Measurements from ENCODE around the gene DECR2. TPM values are rescaled to one million over a fixed set of nuclear protein-coding genes. Genes with fewer than 3 reads are reported as not detected.

DECR2 gene
- total and polyA plus RNA-seq, 5 donors = 8.6 to 14.6 (median 14.3) TPM

DNA sequence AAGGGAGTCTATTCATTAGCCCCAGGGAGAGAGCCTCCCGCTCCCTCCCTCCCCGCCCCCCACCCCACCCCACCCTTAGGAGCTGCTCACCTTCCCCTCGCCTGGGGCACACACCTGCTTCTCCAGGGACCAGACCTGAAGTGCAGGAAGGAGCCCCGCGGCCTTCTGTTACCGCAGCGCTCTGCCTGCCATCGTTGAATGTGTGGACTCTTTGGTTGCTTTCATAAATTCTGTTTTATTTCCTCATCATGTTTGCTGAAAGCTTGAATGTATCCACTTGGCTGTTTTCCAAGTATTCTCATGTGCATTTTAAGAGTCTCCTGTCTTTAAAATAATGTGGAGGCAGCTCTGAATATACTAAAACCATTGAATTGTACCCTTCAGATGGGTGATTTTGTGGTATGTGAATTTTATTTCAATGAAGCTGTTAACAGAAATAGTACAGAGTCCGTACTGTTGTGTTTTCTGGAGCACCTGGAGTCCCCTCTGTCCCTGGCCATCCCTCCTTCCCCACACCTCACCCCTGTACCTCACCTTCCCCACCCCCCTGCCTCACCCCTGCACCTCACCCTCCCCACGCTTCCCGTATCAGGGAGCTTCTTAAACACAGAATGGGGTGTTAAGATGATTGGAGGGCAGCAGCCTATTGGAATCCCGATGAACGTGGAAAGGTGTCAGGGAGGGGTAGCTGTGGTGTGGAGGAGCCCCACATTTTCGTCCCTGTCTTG lies 49.3 kb downstream of the DECR2 start:
- intact Hi-C loops (cut with DNase I) = no loop called here
- no peak overlapping the region for H3K27ac ChIP-seq (ENCODE audit: low read length)
- H3K9me3 ChIP-seq (ENCODE audit: control insufficient read depth, low read length) = no peaks in the 10 kb centered on the region
- H3K4me3 ChIP-seq (ENCODE audit: low read length) = no peak overlapping the region
- no peaks in the 10 kb centered on the region for H3K4me1 ChIP-seq (ENCODE audit: control insufficient read depth, insufficient read depth, low read length)
- no peak for ATAC-seq
- DNase-seq = no peak
- WGBS = 78% methylated on average over 14 of the region's 14 CpGs
- no peaks in the 10 kb centered on the region for H3K27me3 ChIP-seq (ENCODE audit: control insufficient read depth, insufficient read depth)

DNA sequence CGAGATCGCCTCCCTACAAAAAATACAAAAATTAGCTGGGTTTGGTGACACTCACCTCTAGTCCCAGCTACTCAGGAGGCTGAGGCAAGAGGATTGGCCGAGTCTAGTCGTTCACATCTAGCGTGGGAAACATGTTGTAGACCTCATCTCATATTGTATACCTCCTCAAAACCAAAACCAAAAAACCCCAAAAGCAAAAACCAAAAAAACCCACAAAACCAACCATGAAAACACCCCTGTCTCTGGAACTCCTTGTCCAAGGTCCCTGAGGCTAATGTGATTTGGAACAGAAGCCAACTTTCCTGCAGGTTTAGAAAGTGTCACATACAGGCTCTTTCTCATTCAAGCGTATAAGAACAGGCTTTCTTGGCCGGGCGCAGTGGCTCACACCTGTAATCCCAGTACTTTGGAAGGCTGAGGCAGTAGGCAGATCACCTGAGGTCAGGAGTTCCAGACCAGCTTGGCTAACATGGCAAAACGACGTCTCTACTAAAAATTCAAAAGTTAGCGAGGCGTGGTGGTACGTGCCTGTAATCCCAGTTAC lies 52.8 kb downstream of the DECR2 start:
- Histone ChIP-seq H3K27me3 (ENCODE audit: control insufficient read depth, insufficient read depth) (no peaks in the 10 kb centered on the region), H3K4me1 (ENCODE audit: control insufficient read depth, insufficient read depth, low read length) (peaks cover 2% of the 10 kb centered on the region), H3K9me3 (ENCODE audit: control insufficient read depth, low read length) (no peaks in the 10 kb centered on the region), H3K4me3 (ENCODE audit: low read length) (no peak overlapping the region), H3K27ac (ENCODE audit: low read length) (no peak overlapping the region)
- ATAC-seq (no peak), DNase-seq (no peak)
- 94% methylated on average over 13 of the region's 13 CpGs for WGBS
- intact Hi-C loops (cut with DNase I) = no loop called here

DNA sequence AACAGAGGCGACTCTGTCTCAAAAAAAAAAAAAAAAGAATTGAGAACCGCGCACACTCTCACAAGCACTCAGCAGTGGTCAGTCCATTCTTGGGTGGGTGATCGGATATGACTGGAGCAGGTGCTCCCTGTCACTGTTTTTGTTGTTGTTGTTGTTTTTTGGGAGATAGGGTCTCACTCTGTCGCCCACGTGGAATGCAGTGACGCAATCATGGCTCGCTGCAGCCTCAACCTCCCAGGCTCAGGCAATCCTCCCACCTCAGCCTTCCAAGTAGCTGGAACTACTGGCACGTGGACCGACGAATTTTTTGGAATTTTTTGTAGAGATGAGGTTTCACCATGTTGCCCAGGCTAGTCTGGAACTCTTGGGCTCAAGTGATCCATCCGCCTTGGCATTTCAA lies 53.8 kb downstream of the DECR2 start:
- intact Hi-C loops (cut with DNase I) = no loop called here
- H3K27ac ChIP-seq (ENCODE audit: low read length) = no peak overlapping the region
- WGBS = 93% methylated on average over 12 of the region's 12 CpGs
- no peak overlapping the region for H3K4me3 ChIP-seq (ENCODE audit: low read length)
- H3K4me1 ChIP-seq (ENCODE audit: control insufficient read depth, insufficient read depth, low read length) = peaks cover 2% of the 10 kb centered on the region
- DNase-seq (peak in 1 of 3 donors; percentile 8), ATAC-seq (no peak)
- H3K9me3 ChIP-seq (ENCODE audit: control insufficient read depth, low read length) = no peaks in the 10 kb centered on the region
- H3K27me3 ChIP-seq (ENCODE audit: control insufficient read depth, insufficient read depth) = no peaks in the 10 kb centered on the region

DNA sequence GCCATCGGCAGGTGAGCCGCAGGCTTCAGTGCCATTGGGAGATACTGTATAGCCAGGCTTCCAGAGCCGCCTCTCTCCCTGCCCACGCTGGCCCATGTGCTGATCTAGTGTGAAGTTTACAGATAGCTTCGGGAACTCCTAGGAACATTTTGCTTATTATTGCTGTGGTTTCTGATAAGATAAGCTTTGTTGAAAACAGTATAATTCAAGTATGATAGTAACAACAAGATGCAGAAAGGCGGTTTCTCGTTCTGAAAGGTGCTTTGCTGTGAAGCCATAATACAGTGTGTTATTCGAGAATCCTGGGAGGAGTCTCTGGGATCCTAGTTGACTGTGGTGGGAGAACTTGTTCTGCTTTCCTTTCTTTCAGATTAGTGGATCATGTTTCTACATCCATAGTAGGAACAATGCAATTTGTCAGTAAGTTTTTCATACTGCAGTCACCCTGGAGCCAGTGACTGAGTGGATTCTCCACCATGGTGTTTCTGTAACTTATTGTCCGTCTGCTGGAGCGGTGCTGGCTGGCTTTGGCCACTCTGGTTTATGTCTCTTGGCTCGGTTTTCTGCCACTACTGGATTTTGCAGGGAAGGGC lies 55.3 kb downstream of the DECR2 start:
- WGBS = 31% methylated on average over 11 of the region's 11 CpGs
- Histone ChIP-seq H3K9me3 (ENCODE audit: control insufficient read depth, low read length) (no peaks in the 10 kb centered on the region), H3K27me3 (ENCODE audit: control insufficient read depth, insufficient read depth) (no peaks in the 10 kb centered on the region), H3K4me3 (ENCODE audit: low read length) (no peak overlapping the region), H3K4me1 (ENCODE audit: control insufficient read depth, insufficient read depth, low read length) (peaks cover 2% of the 10 kb centered on the region), H3K27ac (ENCODE audit: low read length) (peak overlapping the region; percentile 63)
- peak; percentile 70 to 75 for ATAC-seq
- intact Hi-C loops (cut with DNase I) = no loop called here
- DNase-seq = peak in 2 of 3 donors; percentile 63 to 72

DNA sequence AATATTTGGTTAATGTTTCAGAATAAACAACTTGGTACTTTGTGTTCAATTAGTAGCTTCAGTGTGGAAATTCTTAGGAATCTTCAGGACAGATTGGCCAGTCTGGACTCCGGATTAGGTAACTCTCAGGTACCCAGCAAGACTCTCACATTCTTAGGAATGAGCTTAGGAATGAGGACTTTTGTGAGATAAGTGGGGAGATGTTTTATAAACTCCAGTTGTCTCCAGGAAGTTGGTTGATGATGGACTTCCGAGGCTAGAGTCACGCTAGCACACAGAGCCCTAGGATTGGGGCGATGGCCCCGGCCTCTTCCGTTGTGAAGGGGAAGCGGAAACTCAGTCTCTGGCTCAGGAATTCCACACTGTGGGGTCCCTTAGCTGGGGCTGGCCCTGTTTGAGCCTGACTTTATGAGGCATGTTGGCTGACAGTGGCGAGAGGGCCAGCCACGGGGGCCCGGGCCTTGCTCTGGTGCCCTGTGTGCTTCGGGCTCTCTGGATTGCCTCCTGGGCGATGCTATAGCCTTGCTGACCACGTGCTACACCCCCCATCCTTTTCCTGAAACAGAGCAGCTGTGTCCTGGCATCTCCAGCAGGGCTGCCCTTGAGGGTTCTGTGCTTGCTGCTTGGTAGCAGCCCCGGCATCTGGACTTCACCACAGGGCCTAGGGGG lies 56.2 kb downstream of the DECR2 start:
- ATAC-seq (peak; percentile 43 to 89), DNase-seq (peak; percentile 32 to 63 (median 44))
- Histone ChIP-seq H3K27me3 (ENCODE audit: control insufficient read depth, insufficient read depth) (no peaks in the 10 kb centered on the region), H3K4me1 (ENCODE audit: control insufficient read depth, insufficient read depth, low read length) (peaks cover 2% of the 10 kb centered on the region), H3K4me3 (ENCODE audit: low read length) (no peak overlapping the region), H3K9me3 (ENCODE audit: control insufficient read depth, low read length) (no peaks in the 10 kb centered on the region), H3K27ac (ENCODE audit: low read length) (peak overlapping the region; percentile 1)
- 68% methylated on average over 14 of the region's 14 CpGs for WGBS
- intact Hi-C loops (cut with DNase I) = no loop called here

DNA sequence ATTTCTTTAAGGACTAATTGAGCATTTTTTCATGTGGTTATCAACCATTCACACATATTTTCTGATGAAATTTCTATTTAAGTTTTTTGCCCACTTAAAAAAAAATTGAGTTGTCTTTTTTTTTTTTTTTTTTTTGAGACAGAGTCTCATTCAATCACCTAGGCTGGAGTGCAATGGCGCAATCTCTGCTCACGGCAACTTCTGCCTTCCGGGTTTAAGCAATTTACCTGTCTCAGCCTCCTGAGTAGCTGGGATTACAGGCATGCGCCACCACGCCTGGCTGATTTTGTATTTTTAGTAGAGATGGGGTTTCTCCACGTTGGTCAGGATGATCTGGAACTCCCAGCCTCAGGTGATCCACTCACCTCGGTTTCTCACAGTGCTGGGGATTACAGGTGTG lies 58.1 kb downstream of the DECR2 start:
- Histone ChIP-seq H3K27me3 (ENCODE audit: control insufficient read depth, insufficient read depth) (no peaks in the 10 kb centered on the region), H3K4me1 (ENCODE audit: control insufficient read depth, insufficient read depth, low read length) (peaks cover 2% of the 10 kb centered on the region), H3K9me3 (ENCODE audit: control insufficient read depth, low read length) (no peaks in the 10 kb centered on the region), H3K27ac (ENCODE audit: low read length) (no peak overlapping the region), H3K4me3 (ENCODE audit: low read length) (no peak overlapping the region)
- intact Hi-C loops (cut with DNase I) = no loop called here
- WGBS = 91% methylated on average over 7 of the region's 7 CpGs
- no peak for ATAC-seq
- no peak for DNase-seq

DNA sequence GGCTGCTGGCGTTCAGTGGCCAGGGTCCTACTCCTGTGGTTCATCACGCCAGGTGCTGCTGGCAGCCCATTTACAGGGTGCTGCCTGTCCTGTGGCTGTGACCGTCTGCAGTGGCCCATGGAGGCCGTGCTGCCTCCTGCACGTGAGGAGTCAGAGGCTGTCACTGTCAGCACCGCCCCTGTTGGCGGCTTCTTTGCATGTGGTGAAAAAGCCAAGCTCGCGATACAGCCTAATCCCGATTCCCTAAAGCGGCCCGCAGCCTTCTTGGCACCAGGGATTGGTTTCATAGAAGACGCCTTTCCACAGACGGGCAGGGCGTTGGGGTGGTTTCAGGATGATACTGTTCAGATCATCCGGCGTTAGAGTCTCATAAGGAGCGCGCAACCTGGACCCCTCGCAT lies 59.1 kb downstream of the DECR2 start:
- no peak overlapping the region for H3K27ac ChIP-seq (ENCODE audit: low read length)
- DNase-seq (peak in 1 of 3 donors; percentile 26), ATAC-seq (no peak)
- H3K9me3 ChIP-seq (ENCODE audit: control insufficient read depth, low read length) = no peaks in the 10 kb centered on the region
- no peak overlapping the region for H3K4me3 ChIP-seq (ENCODE audit: low read length)
- whole genome bisulfite sequencing = 90% methylated on average over 20 of the region's 20 CpGs
- H3K27me3 ChIP-seq (ENCODE audit: control insufficient read depth, insufficient read depth) = no peaks in the 10 kb centered on the region
- intact Hi-C loops (cut with DNase I) = no loop called here
- H3K4me1 ChIP-seq (ENCODE audit: control insufficient read depth, insufficient read depth, low read length) = peaks cover 2% of the 10 kb centered on the region

Other genes with a start within 250 kb of the DECR2 start
- gene HBZ, start 249.2 kb upstream of the DECR2 start, total RNA-seq = not detected
- not detected for gene HBZ, start 249.2 kb upstream of the DECR2 start, polyA plus RNA-seq
- not detected for gene HBM, start 235.9 kb upstream of the DECR2 start, total RNA-seq
- gene HBM, start 235.9 kb upstream of the DECR2 start, polyA plus RNA-seq = not detected
- 100 to 1,000 TPM in 1 of 4 donors, 10 to 100 TPM in 3; 38.4 to 111 (median 51.4) TPM for gene HBA2, start 229.0 kb upstream of the DECR2 start, total RNA-seq
- gene HBA2, start 229.0 kb upstream of the DECR2 start, polyA plus RNA-seq = 5.2 TPM
- gene HBA1, start 225.2 kb upstream of the DECR2 start, total RNA-seq = 100 to 1,000 TPM in 1 of 4 donors, 10 to 100 TPM in 3; 38.3 to 130 (median 70.9) TPM
- 4.8 TPM for gene HBA1, start 225.2 kb upstream of the DECR2 start, polyA plus RNA-seq
- gene HBQ1, start 221.4 kb upstream of the DECR2 start, total RNA-seq = not detected
- gene HBQ1, start 221.4 kb upstream of the DECR2 start, polyA plus RNA-seq = not detected
- 10 to 100 TPM; 28.1 to 32.0 (median 30.2) TPM for gene LUC7L, start 172.4 kb upstream of the DECR2 start, total RNA-seq
- gene LUC7L, start 172.4 kb upstream of the DECR2 start, polyA plus RNA-seq = 32.1 TPM
- gene FAM234A, start 167.1 kb upstream of the DECR2 start, total RNA-seq = 100 to 1,000 TPM; 131 to 145 (median 139) TPM
- 171 TPM for gene FAM234A, start 167.1 kb upstream of the DECR2 start, polyA plus RNA-seq
- gene RGS11, start 125.9 kb upstream of the DECR2 start, total RNA-seq = 10 to 100 TPM; 11.6 to 23.8 (median 17.6) TPM
- 15.5 TPM for gene RGS11, start 125.9 kb upstream of the DECR2 start, polyA plus RNA-seq
- 10 to 100 TPM in 1 of 4 donors, 1 to 10 TPM in 3; 3.5 to 11.3 (median 4.9) TPM for gene ARHGDIG, start 121.3 kb upstream of the DECR2 start, total RNA-seq
- gene ARHGDIG, start 121.3 kb upstream of the DECR2 start, polyA plus RNA-seq = 7.7 TPM
- gene PDIA2, start 118.7 kb upstream of the DECR2 start, total RNA-seq = 10 to 100 TPM in 1 of 4 donors, 1 to 10 TPM in 3; 2.1 to 10.0 (median 2.3) TPM
- gene PDIA2, start 118.7 kb upstream of the DECR2 start, polyA plus RNA-seq = 0.91 TPM
- 10 to 100 TPM in 3 of 4 donors, 1 to 10 TPM in 1; 8.4 to 12.2 (median 10.6) TPM for gene AXIN1, start 49.2 kb upstream of the DECR2 start, total RNA-seq
- 10.2 TPM for gene AXIN1, start 49.2 kb upstream of the DECR2 start, polyA plus RNA-seq
- 10 to 100 TPM; 63.9 to 74.9 (median 69.3) TPM for gene MRPL28, start 31.3 kb upstream of the DECR2 start, total RNA-seq
- 130 TPM for gene MRPL28, start 31.3 kb upstream of the DECR2 start, polyA plus RNA-seq
- 10 to 100 TPM; 28.0 to 39.5 (median 34.8) TPM for gene PGAP6, start 19.9 kb upstream of the DECR2 start, total RNA-seq
- gene PGAP6, start 19.9 kb upstream of the DECR2 start, polyA plus RNA-seq = 33.2 TPM
- gene NME4, start 4.7 kb upstream of the DECR2 start, total RNA-seq = 10 to 100 TPM; 49.7 to 86.4 (median 66.0) TPM
- 73.1 TPM for gene NME4, start 4.7 kb upstream of the DECR2 start, polyA plus RNA-seq
- 10 to 100 TPM; 32.2 to 44.6 (median 38.4) TPM for gene RAB11FIP3, start 23.8 kb downstream of the DECR2 start, total RNA-seq
- 25.1 TPM for gene RAB11FIP3, start 23.8 kb downstream of the DECR2 start, polyA plus RNA-seq
- gene CAPN15, start 125.8 kb downstream of the DECR2 start, total RNA-seq = 10 to 100 TPM; 15.4 to 22.1 (median 19.6) TPM
- 16.9 TPM for gene CAPN15, start 125.8 kb downstream of the DECR2 start, polyA plus RNA-seq
- not detected for gene PRR35, start 158.5 kb downstream of the DECR2 start, total RNA-seq
- gene PRR35, start 158.5 kb downstream of the DECR2 start, polyA plus RNA-seq = not detected
- gene NHLRC4, start 165.1 kb downstream of the DECR2 start, total RNA-seq = under 1 TPM; 0.22 to 0.62 (median 0.54) TPM
- gene NHLRC4, start 165.1 kb downstream of the DECR2 start, polyA plus RNA-seq = 0.84 TPM
- 10 to 100 TPM; 19.8 to 23.0 (median 21.6) TPM for gene PIGQ, start 168.1 kb downstream of the DECR2 start, total RNA-seq
- 22.9 TPM for gene PIGQ, start 168.1 kb downstream of the DECR2 start, polyA plus RNA-seq
- gene RAB40C, start 188.2 kb downstream of the DECR2 start, total RNA-seq = 10 to 100 TPM; 10.9 to 13.4 (median 11.9) TPM
- 13.4 TPM for gene RAB40C, start 188.2 kb downstream of the DECR2 start, polyA plus RNA-seq
- gene WFIKKN1, start 229.1 kb downstream of the DECR2 start, total RNA-seq = under 1 TPM; 0.15 to 0.70 (median 0.20) TPM
- gene WFIKKN1, start 229.1 kb downstream of the DECR2 start, polyA plus RNA-seq = 0.29 TPM
- 10 to 100 TPM; 55.4 to 60.3 (median 56.6) TPM for gene METTL26, start 234.4 kb downstream of the DECR2 start, total RNA-seq
- 128 TPM for gene METTL26, start 234.4 kb downstream of the DECR2 start, polyA plus RNA-seq
- gene MCRIP2, start 239.9 kb downstream of the DECR2 start, total RNA-seq = 100 to 1,000 TPM in 1 of 4 donors, 10 to 100 TPM in 3; 71.2 to 121 (median 85.6) TPM
- 141 TPM for gene MCRIP2, start 239.9 kb downstream of the DECR2 start, polyA plus RNA-seq
- 10 to 100 TPM; 10.5 to 13.7 (median 12.0) TPM for gene WDR90, start 247.5 kb downstream of the DECR2 start, total RNA-seq
- gene WDR90, start 247.5 kb downstream of the DECR2 start, polyA plus RNA-seq = 8.1 TPM